Tibial nerve (tissue), 4 donors: ENCODE measurements around the gene TGFB1I1.

Experiments used
- CTCF ChIP-seq, 5 experiments: fragments of 200-600 bp in 3 of 5; fragments of 450-650 bp in 2 of 5; sonication (generic) in 3 of 5; IDR thresholded peaks; one replicate each; pipeline ENCODE4 v1.5.1; 2016 to 2019; ENCODE audit warnings: antibody characterized with exemption in 5 of 5, mild to moderate bottlenecking in 3 of 5, moderate library complexity in 2 of 5
- EP300 ChIP-seq, 2 donors: sonication (generic); formaldehyde crosslinking; IDR thresholded peaks; one replicate each; pipeline ENCODE4 v1.6.1; 2017; ENCODE audit warnings: antibody characterized with exemption in 2 of 2, mild to moderate bottlenecking in 1 of 2

- TF ChIP-seq CTCF (IDR thresholded peaks at IDR 0.05) (no peak), EP300 (IDR thresholded peaks at IDR 0.05) (no peak)
Measured at GRCh38 chr16:31484491-31485171, 12.7 kb downstream of the TGFB1I1 start.
